Prostate gland (tissue), 2 donors: ENCODE measurements around the gene TPD52L1. TPM values are rescaled to one million over a fixed set of nuclear protein-coding genes. Genes with fewer than 3 reads are reported as not detected.

ENCODE experiments used
- DNase-seq: peaks from one replicate; pipeline ENCODE4 v3.0.0-alpha.2; 2019; ENCODE audit warnings: low spot score
- H3K27ac ChIP-seq, 2 donors: fragments of 200-600 bp; sonication (generic); 2 replicates each; pipeline ENCODE4 v1.5.1; 2017 to 2019
- H3K27me3 ChIP-seq: fragments of 200-600 bp; sonication (generic); replicated peaks from 2 replicates; pipeline ENCODE4 v1.5.1; 2019; ENCODE audit not compliant: insufficient read depth
- H3K36me3 ChIP-seq, 2 donors: fragments of 200-600 bp; sonication (generic); 1 replicate in 1 of 2; 2 replicates in 1 of 2; pipeline versions ENCODE4 v1.5.1 to v1.8.1; 2017 to 2019
- H3K4me1 ChIP-seq: fragments of 200-600 bp; sonication (generic); replicated peaks from 2 replicates; pipeline ENCODE4 v1.5.1; 2019
- H3K4me3 ChIP-seq, 2 donors: fragments of 200-600 bp; sonication (generic); 2 replicates each; pipeline ENCODE4 v1.5.1; 2017 to 2019
- H3K9me3 ChIP-seq: fragments of 200-600 bp; sonication (generic); 2 replicates; pipeline ENCODE4 v1.5.1; 2017
- POLR2A ChIP-seq: fragments of 450-650 bp; IDR thresholded peaks from one replicate; pipeline ENCODE4 v1.6.1; 2016; ENCODE audit warnings: antibody characterized with exemption, mild to moderate bottlenecking
- POLR2AphosphoS5 ChIP-seq: sonication (generic); formaldehyde crosslinking; IDR thresholded peaks from one replicate; pipeline ENCODE4 v1.6.1; 2017; ENCODE audit warnings: antibody characterized with exemption
- WGBS: methylation state at CpG from one replicate; pipeline ENCODE4 v1.1.5; 2018; 5-methylcytosine and 5-hydroxymethylcytosine counted together
- intact Hi-C: fragments of 100-400 bp; cut with DNase I; formaldehyde crosslinking; loops from one replicate; pipeline ENCODE4 v1.14.2; 2022
- total RNA-seq, 2 donors: library from RNA; depleted of rRNA; stranded (reverse); fragments of >200 nt; gene quantifications; one replicate each; pipeline ENCODE4 v1.1.0, GENCODE V29; 2016
- TF ChIP-seq, protein P1 (sequence below), 4 experiments: fragments of 200-600 bp in 2 of 4; fragments of 450-650 bp in 2 of 4; sonication (generic) in 2 of 4; IDR thresholded peaks; 1 replicate in 3 of 4; 2 replicates in 1 of 4; pipeline ENCODE4 v1.5.1; 2016 to 2019; ENCODE audit warnings: antibody characterized with exemption in 4 of 4, mild to moderate bottlenecking in 2 of 4, moderate library complexity in 2 of 4

The TPD52L1 gene
- total RNA-seq, 2 donors from 2014 or later: 63.9 to 105 TPM

DNA sequence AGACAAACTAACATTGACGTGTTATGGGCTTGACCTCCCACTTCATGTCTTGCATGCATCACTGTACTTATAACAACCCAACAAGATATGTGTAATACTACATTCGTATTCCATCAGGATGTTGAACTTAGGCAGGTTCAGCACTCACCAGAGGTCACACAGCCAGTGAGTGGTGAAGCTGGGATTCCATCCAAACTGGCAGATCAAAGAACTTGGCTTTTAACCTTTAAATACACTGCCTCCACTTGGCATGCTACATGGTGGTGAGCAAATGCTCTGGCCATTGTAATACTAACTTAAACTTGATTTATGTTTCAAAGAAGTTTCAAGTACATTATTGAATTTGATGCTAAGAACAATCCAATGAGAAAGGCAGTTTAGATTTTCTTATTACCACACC is 158.9 kb downstream of the TPD52L1 start:
- intact Hi-C loops: loop anchor here (5.0 kb wide), 1 partner anchor 440 kb away; no protein-coding TSS in a partner anchor
- H3K36me3 ChIP-seq: no peaks in the 10 kb centered on the region
- H3K4me1 ChIP-seq: no peaks in the 10 kb centered on the region
- no peak for DNase-seq
- no peaks in the 10 kb centered on the region for H3K27me3 ChIP-seq
- WGBS: 71% methylated on average over 2 of the region's 2 CpGs
- H3K9me3 ChIP-seq: no peaks in the 10 kb centered on the region
- no peak overlapping the region for H3K27ac ChIP-seq
- TF ChIP-seq, protein P1, sequence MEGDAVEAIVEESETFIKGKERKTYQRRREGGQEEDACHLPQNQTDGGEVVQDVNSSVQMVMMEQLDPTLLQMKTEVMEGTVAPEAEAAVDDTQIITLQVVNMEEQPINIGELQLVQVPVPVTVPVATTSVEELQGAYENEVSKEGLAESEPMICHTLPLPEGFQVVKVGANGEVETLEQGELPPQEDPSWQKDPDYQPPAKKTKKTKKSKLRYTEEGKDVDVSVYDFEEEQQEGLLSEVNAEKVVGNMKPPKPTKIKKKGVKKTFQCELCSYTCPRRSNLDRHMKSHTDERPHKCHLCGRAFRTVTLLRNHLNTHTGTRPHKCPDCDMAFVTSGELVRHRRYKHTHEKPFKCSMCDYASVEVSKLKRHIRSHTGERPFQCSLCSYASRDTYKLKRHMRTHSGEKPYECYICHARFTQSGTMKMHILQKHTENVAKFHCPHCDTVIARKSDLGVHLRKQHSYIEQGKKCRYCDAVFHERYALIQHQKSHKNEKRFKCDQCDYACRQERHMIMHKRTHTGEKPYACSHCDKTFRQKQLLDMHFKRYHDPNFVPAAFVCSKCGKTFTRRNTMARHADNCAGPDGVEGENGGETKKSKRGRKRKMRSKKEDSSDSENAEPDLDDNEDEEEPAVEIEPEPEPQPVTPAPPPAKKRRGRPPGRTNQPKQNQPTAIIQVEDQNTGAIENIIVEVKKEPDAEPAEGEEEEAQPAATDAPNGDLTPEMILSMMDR (IDR thresholded peaks at IDR 0.05): no peak
- no peak for TF ChIP-seq POLR2AphosphoS5
- no peak for TF ChIP-seq POLR2A
- no peak overlapping the region for H3K4me3 ChIP-seq

GRCh38 chr6:125312950-125313349 is 159.4 kb downstream of the TPD52L1 start:
- no peaks in the 10 kb centered on the region for H3K4me1 ChIP-seq
- no peaks in the 10 kb centered on the region for H3K27me3 ChIP-seq
- 81% methylated on average over 4 of the region's 4 CpGs for WGBS
- no peaks in the 10 kb centered on the region for H3K9me3 ChIP-seq
- TF ChIP-seq POLR2AphosphoS5 (no peak), POLR2A (no peak)
- TF ChIP-seq, protein P1 (IDR thresholded peaks at IDR 0.05): no peak
- no peak for DNase-seq
- H3K36me3 ChIP-seq: no peaks in the 10 kb centered on the region
- intact Hi-C loops: loop anchor here (5.0 kb wide), 1 partner anchor 439 kb away; no protein-coding TSS in a partner anchor
- no peak overlapping the region for H3K27ac ChIP-seq
- H3K4me3 ChIP-seq: no peak overlapping the region

Other genes starting within 250 kb of the TPD52L1 start
- gene RNF217, start 191.3 kb upstream of the TPD52L1 start, total RNA-seq: 10 to 100 TPM; 12.1 to 24.3 TPM
- 10 to 100 TPM; 50.4 to 50.9 TPM for gene HDDC2, start 148.2 kb downstream of the TPD52L1 start, total RNA-seq